GM21717 (cell line): ENCODE measurements around the gene SMTNL1.
A peak's percentile ranks its signal among the peaks of the same experiment; 100 is the strongest.
"Not testable (repeated sequence)": the region's sequence is repeated elsewhere in the genome, so short reads cannot be mapped to it uniquely, and the experiment has no call there.

Experiments used
- ATAC-seq: cut with Tn5 transposase; IDR thresholded peaks from one replicate; pipeline ENCODE4 v1.9.1; 2021; ENCODE audit warnings: mild to moderate bottlenecking, moderate library complexity; ENCODE audit not compliant: unreplicated experiment

The SMTNL1 gene

DNA sequence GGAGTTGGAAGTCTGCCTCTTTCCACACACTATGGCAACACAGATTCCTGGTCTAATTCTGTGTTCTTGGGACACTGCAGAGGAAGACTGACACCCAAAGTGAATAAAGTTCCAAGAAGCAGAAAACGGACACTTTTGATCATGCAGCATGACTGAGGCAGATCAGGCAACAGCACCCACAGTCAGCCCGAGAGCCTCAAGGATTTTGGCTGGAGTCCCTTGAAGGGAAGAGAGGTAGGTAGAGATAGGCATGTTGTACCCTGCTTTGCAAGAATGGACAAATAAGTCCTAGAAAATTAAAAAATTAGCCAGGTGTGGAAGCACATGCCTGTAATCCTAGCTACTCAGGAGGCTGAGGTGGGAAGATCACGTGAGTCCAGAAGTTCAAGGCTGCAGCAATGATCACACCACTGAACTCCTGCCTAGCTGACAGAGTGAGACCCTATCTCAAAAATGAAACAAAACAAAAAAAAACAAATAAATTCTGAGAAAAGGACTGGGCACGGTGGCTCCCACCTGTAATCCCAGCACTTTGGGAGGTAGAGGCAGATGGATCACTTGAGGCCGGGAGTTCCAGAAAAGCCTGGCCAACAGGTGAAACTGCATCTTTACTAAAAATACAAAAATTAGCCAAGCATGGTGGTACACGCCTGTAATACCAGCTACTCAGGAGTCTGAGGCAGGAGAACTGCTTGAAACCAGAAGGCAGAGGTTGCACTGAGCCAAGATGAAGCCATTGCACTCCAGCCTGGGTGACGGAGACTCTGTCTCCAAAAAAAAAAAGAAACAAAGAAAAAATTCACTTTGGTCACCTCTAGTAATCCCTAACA is 28.8 kb upstream of the SMTNL1 start:
- no peak for ATAC-seq

DNA sequence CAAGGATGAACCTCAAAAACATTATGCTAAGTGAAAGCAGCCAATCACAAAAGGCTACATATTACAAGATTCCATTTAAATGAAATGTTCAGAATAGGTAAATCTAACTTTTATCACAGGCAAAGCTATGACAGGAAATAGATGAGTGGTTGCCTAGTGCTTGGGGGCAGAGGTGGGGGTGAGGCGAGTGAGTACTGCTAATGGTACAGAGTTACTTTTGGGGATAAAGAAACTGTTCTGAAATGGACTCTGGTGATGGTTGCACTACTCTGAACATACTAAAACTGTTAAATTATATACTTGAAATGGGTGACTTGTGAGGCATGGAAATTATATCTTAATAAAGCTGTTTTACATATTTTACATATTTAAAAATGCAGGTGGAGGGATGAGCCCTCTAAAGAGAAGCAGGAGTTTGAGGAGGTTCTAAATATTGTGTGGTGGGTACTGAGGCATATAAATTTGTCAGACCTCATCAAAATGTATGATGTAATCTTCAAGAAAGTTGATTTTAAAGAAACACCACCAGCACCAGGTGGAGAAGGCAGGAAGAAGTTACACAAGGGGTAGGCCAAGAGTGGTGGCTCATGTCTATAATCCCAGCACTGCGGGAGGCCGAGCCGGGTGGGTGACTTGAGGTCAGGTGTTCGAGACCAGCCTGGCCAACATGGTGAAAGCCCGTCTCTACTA is 25.5 kb upstream of the SMTNL1 start:
- ATAC-seq = no peak

DNA sequence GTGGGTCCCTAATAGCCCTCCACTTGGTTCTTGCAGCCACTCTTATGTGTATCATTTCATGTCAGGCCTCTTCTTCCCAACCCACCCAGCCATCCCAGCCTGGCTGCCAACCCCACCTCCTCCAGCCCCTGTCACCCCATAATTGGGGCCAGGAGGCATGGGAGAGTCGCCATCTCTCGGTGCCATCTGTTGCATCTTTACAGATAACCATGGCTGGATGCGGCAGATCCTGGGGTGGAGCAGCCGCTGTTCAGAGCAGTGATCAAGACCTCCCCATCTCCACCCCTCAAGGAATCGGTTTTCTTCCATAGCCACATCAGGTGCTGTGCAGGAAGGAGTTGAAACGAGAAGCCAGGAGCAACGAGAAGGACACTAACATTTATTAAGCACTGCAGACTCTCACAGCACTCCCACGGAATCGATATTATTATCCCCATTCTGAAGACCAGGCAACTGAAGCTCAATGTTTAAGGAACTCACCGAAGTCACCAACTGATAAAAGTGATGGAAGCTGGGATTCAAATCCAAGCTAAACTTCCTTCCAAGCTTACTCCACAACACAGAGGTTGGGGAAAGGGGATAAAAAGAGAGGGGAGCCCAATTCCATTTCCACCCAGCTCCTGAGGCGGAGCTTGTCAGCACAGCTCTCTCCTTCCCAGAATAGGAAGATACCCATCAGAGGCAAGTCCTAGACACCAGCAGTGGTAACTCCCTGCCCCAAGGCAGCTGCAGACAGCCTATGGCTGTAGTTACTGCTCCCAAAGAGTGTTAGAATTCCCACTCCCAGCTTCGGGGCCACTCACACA is 24.5 kb upstream of the SMTNL1 start:
- no peak for ATAC-seq

DNA sequence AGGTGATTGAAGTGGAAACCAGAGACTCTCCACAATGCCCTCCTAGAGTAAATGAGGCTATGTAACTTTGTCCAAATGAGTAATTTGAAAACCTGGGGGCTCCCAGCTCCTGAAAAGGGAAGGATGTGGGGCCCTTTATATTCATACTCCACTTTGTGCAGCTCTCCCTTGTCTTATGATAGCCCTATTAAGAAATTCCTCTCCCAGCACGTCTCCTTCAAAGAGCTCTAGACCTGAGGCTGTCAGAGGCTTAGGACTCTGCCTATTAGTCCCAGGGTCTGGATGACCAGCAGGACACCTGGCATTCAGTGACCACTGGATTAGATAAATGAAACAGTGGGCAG is 24.0 kb upstream of the SMTNL1 start:
- ATAC-seq = no peak

DNA sequence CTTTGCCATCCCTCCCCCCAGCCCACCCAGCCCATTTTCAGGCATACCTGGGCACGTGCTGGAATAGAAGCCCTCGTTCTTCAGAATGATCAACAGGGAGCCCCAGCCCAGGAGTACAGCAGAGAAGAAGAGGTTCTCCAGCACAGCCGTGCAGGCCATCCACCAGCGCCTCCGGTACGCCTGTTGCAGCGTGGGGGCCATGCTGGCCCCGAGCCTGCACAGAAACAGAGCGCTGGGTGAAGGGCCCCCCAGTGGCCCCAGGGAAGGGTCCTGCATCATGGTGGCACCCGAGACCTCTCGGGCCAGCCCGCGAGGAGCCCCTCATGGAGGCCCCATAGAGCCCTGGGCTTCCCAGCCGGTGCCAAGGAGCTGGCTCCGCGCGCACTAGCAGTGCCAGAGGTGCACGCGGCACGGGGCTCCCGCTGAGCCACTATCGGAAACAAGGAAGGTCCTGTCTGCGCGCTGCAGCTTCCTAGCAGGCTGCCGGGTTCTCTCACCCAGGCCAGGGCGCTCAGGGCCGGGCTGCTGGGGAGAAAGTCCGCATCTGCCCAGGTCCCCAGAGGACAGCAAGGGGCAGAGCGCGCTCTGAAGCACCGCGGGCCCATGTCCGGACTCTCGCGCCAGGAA is 23.4 kb upstream of the SMTNL1 start:
- ATAC-seq = peak; percentile 32

DNA sequence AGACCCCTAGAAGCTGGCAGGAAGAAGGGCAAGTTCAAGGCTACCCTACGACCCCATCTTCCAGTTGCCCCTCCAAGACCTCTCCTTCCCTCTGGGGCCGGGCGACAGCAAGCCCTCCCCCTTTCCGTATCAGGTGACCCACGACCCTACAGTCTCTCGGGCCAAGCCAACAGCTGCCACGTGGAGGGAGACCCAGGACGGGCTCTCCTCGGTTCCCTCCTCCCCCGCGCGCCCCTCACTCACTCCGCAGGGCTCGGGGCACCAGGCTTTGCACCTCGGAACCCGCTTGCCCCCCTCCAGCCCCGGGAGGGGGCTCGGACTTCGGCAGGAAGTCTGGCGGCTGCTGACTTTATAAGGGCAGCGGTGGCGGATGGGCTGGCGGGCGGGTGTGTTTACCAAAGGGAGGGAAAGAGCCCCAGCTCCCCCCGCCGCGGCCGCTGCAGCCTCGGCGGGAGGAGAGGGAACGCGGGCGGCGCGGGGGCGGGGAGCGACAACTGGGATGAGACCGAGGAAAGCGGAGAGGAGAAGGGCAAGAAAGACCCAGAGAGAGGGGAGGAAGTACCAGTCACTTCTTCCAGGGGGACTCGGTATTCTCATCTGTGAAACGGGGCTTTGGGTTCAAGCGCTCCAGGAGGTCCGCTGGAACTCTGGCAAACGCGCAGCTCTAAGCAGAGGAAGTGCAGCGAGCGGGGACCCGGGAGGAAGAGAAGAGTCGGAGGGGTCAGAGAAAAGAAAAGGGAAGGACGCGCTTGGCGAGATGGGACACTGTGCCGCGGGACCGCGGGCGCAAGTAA is 22.7 kb upstream of the SMTNL1 start:
- peak; percentile 43 for ATAC-seq

DNA sequence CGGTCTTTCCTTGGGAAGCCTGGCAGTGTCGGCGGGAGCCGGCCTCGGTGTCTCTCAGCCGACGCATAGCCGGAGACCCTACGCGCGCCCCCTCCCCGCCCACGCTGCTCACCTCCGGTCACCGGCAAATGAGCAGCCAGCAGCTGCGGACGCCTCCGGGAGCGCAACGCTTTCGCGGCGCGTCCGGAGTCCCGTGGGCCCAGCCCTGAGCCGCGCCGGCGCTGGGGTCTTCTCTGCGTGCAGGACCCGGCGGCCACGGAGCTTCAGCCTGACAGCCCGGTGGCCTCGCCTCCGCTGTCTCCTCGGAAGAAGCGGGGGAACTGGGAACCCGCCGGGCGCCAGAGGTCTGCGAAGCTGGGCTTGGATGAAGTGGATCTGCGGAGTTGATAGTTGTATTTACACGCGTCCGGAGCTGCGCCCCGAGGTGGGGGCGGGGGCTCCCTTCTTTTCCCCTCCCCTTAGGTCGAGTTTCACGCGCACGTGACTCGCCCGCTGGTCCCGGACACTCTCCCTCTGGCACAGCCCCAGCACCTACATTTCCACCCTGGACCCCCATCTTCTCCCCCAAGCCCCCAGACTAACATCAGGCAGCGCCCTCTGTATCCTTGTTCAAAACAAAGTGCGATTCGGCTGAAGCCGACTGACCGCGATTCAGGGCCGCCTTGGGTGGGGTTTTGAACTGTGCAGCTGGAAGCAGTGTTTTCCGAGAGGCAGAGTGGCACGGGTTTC is 21.9 kb upstream of the SMTNL1 start, which contains the start of gene SLC43A1:
Gene SLC43A1, minus strand, starts transcription at position 371 of the 729 bp plus-strand sequence. CDS start 1,591 bp downstream, outside the sequence.
- peak; percentile 40 for ATAC-seq

DNA sequence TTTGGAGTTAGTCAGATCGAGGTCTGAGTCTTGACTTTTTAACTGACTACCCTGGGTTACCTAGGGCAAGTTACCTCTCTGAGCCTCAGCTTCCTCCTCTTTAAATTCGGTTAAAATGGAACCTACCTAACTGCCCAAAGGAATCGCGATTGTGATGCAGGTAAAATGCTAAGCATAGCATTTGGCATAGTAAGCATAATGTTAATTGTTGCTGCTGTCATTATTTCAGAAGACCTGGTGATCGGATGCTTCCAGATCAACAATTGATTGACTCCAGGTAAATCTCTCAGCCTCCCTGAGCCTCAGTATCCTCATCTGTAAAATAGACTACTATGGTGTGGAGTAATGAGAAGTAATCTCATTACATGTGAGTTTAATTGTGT is 21.3 kb upstream of the SMTNL1 start:
- no peak for ATAC-seq

DNA sequence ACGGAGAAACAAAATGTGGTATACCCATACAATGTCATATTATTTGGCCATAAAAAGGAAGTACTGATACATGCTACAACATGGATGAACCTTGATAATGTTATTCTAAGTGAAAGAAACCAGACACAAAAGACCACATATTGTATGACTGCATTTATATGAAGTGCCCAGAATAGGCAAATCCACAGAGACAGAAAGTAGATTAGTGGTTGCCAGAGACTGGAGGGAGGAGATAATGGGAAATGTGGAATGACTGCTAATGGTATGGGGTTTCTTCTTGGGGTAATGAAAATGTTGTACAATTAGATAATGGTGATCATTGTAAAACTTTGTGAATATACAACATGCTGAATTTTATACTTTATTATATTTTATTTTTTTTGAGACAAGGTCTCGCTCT is 16.3 kb upstream of the SMTNL1 start:
- no peak for ATAC-seq

DNA sequence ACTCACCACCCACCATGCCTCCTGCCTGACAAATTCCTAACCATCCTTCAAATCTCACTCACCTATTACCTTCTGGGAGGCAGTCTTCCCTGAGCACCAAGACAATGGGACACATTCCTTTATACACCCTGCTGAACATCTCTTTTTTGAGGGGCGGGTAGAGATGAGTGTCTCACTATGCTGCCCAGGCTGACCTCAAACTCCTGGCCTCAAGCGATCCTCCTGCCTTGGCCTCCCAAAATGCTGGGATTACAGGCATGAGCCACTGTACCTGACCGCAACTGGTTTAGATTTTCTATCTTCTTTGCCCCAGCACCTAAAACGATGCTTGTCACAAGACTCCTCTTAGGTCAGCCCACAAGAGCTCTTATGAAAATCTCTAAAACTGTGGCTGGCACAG is 14.0 kb upstream of the SMTNL1 start:
- no peak for ATAC-seq

DNA sequence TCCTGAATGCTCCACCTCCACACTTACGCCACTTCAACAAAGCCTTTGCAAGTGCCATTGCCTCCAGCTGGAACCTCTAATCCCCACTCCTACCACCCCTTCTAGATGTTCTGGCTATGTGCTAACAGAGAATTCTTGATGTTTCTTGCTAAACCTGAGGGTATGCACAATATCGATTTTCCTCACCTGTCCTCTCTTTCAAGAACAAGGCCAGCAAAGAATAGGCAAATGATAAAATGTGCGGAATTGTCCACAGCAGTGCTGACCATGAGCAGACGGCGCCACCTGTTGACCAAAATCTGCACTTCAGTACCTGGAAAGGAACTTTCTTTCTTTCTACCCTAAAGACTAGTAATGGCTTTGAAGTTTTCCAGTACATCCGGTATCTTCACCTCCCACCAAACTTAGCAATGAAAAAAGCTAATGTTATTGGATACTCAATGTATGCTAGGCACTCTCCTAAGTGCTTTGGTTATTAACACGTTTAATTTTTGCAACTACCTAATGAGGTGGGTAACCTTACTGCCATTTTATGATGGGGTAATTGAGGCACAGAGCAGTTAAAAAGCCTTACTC is 10.3 kb upstream of the SMTNL1 start:
- no peak for ATAC-seq

DNA sequence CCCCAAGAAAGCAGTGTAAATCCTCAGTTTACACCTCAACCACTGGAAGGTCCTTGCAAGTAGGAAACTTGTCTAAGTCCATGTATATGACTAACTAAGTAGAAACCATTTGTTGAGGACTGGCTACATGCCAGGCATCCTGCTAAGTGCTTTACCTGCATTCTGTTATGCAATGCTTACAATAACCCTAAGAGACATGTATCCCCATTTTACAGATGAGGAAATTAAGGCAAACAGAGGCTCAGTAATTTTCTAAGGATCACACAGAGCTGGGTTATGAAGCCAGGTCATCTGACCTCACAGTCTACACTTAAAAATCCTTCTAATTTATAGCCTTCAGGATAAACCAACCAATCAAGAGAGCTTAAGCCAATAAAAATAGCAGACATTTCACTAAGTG is 8.4 kb upstream of the SMTNL1 start:
- no peak for ATAC-seq

DNA sequence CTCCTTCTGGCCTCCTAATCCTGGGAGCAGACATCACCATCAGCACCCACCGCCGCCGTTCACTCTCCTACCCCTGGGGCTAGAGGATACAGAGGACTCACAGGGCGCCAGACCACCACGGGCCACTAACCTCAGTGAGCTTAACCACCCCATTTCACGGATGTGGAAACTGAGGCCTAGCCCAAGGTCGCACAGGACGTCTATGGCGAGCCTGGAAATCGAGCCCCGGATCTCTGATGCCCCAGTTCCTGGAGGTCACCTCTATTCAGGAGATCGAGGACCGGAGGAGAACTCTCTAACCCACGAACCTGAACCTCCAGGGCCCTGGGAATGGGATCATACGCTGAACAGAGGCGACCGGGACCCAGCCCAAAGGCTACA is 7.2 kb upstream of the SMTNL1 start:
- ATAC-seq = peak; percentile 1

DNA sequence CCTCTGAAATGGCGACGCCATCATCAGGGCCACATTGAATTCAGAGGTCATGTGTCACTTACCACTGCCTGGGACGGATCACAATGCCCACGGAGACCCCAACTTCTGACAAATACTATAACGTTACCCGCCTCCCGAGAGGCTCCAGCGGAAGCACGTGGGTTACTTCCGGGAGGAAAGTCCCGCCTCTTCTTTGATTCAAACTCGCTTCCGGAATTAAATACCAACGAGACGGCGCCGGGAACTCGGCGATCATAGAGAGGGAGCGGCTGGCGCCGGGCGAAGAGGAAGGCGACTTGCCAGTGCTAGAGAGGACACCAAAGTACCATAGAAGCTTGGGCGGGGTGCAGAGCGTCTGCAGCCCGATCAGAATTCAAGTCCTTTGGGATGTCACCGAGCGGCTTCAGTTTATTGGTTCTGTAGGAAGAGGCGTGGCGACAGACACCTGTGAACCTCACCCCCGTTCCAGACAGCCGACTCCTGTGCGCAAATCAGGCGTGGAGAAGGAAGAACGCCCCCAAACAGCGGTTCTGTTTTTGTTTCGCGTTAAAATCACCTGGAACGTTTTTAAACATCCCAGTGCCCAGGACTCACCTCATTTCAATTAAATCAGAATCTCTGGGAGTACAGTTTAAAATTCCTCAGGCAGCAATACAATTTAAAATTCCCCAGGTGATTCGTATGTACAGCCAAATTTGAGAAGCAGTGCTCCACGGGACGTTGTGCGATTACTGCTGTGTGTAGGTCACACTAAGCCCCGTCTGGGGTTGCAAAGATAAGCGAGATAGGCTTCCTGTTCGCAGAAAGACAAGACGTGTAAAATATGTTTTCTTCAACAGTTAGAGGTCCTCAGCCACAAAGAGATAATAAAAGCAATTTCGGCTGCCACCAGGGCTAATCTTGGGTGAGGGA is 6.5 kb upstream of the SMTNL1 start, which contains the start of gene TIMM10:
Gene TIMM10, minus strand, starts transcription at position 159 of the 912 bp plus-strand sequence. CDS start 565 bp downstream, outside the sequence.
- ATAC-seq = peak; percentile 99

DNA sequence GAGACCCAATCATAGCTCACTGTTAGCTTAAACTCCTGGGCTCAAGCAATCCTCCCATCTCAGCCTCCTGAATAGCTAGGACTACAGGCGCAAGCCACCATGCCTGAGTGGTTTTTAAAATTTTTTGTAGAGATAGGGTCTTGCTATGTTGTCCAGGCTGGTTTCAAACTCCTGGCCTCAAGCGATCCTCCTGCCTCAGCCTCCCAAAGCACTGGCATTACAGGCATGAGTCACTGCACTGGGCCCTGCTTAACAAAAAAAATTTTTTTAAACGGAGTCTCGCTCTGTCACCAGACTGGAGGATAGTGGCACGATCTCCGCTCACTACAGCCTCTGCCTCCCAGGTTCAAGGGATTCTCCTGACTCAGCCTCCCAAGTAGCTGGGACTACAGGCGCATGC is 2.9 kb upstream of the SMTNL1 start:
- not testable (repeated sequence) for ATAC-seq

DNA sequence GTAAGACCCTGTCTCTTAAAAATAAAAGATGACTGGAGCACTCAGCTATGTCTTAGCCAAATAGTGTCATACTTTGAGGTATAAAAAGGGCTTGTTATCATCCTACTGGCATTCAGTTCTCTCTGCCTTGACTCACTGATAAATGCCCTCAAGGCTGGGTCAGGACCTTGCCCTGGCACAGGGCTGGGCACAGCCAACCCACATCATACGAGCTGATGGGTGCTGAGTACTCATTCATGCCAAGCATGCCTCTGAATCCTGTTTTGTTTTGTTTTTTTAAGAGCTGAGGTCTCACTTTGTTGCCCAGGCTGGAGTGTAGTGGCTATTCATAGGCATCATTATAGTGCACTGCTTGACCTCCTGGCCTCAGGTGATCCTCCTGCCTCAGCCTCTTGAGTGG is 1.9 kb downstream of the SMTNL1 start:
- no peak for ATAC-seq

DNA sequence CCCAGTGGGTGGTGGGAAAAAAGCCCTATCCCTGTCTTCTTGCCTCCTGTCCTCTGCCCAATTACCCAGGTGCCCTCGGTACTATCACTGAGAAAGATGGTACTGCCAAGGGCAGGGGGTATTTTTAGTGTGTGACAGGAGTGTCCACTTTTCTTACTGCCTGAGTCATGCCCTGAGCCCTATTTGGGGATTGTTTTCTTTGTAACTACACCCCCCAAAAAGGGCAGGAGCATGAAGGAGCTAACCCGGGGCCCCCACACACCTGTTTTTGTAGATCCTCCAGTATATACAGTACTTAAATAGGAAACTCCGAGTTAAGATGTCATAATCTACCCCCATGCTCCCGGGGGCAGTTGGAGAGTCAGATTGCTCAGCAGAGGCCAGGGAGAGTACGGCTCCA is 3.8 kb downstream of the SMTNL1 start:
- no peak for ATAC-seq

DNA sequence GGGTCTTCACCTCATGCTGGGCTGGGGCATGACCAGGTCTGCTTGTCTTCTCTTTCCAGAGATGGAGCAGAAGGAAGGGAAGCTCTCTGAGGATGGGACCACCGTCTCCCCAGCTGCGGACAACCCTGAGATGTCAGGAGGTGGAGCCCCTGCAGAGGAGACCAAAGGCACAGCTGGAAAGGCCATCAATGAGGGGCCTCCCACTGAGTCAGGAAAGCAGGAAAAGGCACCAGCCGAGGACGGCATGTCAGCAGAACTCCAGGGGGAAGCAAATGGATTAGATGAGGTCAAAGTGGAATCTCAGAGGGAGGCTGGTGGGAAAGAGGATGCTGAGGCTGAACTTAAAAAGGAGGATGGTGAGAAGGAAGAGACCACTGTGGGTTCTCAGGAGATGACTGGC is 5.2 kb downstream of the SMTNL1 start:
- no peak for ATAC-seq
